Mesenchymal stem cell (in vitro differentiated cells and primary cell): ENCODE measurements around the gene C1QTNF5.

Experiments used
- DNase-seq: peaks from one replicate; pipeline ENCODE4 v3.0.0-alpha.2; 2013
- H2AFZ ChIP-seq: one replicate; pipeline ENCODE4 v1.6.1; 2013; ENCODE audit warnings: low read depth, mild to moderate bottlenecking, control low read depth, inconsistent platforms, low read length, moderate library complexity
- H2AK5ac ChIP-seq: 2 replicates; pipeline ENCODE4 v1.6.1; 2013; ENCODE audit warnings: low read length, moderate library complexity, mild to moderate bottlenecking, inconsistent platforms; ENCODE audit not compliant: severe bottlenecking
- H2BK120ac ChIP-seq: one replicate; pipeline ENCODE4 v1.6.1; 2013; ENCODE audit warnings: low read depth, mild to moderate bottlenecking, inconsistent platforms, low read length, moderate library complexity
- H2BK12ac ChIP-seq, 2 experiments: one replicate each; pipeline ENCODE4 v1.6.1; 2013; ENCODE audit warnings: inconsistent platforms in 2 of 2, low read length in 2 of 2, mild to moderate bottlenecking in 2 of 2, moderate library complexity in 2 of 2, control low read depth in 1 of 2
- H2BK15ac ChIP-seq: one replicate; pipeline ENCODE4 v1.6.1; 2013; ENCODE audit warnings: mild to moderate bottlenecking, low read depth, inconsistent platforms; ENCODE audit not compliant: poor library complexity, severe bottlenecking
- H2BK5ac ChIP-seq: 2 replicates; pipeline ENCODE4 v1.6.1; 2013; ENCODE audit warnings: low read depth, mild to moderate bottlenecking, low read length, control low read depth, inconsistent platforms; ENCODE audit not compliant: poor library complexity, severe bottlenecking
- H3K14ac ChIP-seq, 2 experiments: one replicate each; pipeline ENCODE4 v1.6.1; 2013; ENCODE audit warnings: inconsistent platforms in 2 of 2, low read length in 2 of 2, control low read depth in 1 of 2, mild to moderate bottlenecking in 1 of 2, moderate library complexity in 1 of 2
- H3K18ac ChIP-seq, 2 experiments: one replicate each; pipeline ENCODE4 v1.6.1; 2013; ENCODE audit warnings: inconsistent platforms in 2 of 2, low read length in 2 of 2, control low read depth in 1 of 2, low read depth in 1 of 2, mild to moderate bottlenecking in 1 of 2
- H3K23ac ChIP-seq, 2 experiments: one replicate each; pipeline ENCODE4 v1.6.1; 2013; ENCODE audit warnings: inconsistent platforms in 2 of 2, low read length in 2 of 2, mild to moderate bottlenecking in 2 of 2, moderate library complexity in 2 of 2, control low read depth in 1 of 2
- H3K27ac ChIP-seq: 2 replicates; pipeline ENCODE4 v1.5.1; 2013; ENCODE audit warnings: mild to moderate bottlenecking, moderate library complexity, low read length, control low read depth, inconsistent platforms; ENCODE audit not compliant: poor library complexity, severe bottlenecking
- H3K27me3 ChIP-seq, 2 experiments: 2 replicates each; pipeline versions ENCODE4 v1.6.1 to v1.7.0; 2013; ENCODE audit warnings: low read length in 2 of 2, mild to moderate bottlenecking in 2 of 2, moderate library complexity in 2 of 2, control low read depth in 1 of 2, inconsistent platforms in 1 of 2; ENCODE audit not compliant: control insufficient read depth in 1 of 2, insufficient read depth in 1 of 2
- H3K36me3 ChIP-seq, 2 experiments: 2 replicates each; pipeline versions ENCODE4 v1.6.1 to v1.7.0; 2013; ENCODE audit warnings: low read length in 2 of 2, control low read depth in 1 of 2, inconsistent platforms in 1 of 2, low read depth in 1 of 2, mild to moderate bottlenecking in 1 of 2; ENCODE audit not compliant: insufficient read depth in 2 of 2, control insufficient read depth in 1 of 2
- H3K4ac ChIP-seq, 2 experiments: one replicate each; pipeline ENCODE4 v1.6.1; 2013; ENCODE audit warnings: inconsistent platforms in 2 of 2, low read length in 2 of 2, mild to moderate bottlenecking in 2 of 2, moderate library complexity in 2 of 2, control low read depth in 1 of 2, low read depth in 1 of 2
- H3K4me1 ChIP-seq: 2 replicates; pipeline ENCODE4 v1.6.1; 2013; ENCODE audit warnings: low read depth, low read length, control low read depth; ENCODE audit not compliant: control insufficient read depth, insufficient read depth
- H3K4me2 ChIP-seq: 2 replicates; pipeline ENCODE4 v1.6.1; 2013; ENCODE audit warnings: low read length, mild to moderate bottlenecking, inconsistent platforms; ENCODE audit not compliant: poor library complexity, severe bottlenecking
- H3K4me3 ChIP-seq, 2 experiments: 2 replicates each; pipeline versions ENCODE4 v1.5.1 to v1.7.0; 2013; ENCODE audit warnings: low read length in 2 of 2, mild to moderate bottlenecking in 2 of 2, control low read depth in 1 of 2, low read depth in 1 of 2; ENCODE audit not compliant: insufficient read depth in 1 of 2
- H3K79me1 ChIP-seq: replicated peaks from 2 replicates; pipeline ENCODE4 v1.6.1; 2013; ENCODE audit warnings: mild to moderate bottlenecking, control low read depth, low read length, inconsistent platforms; ENCODE audit not compliant: poor library complexity, severe bottlenecking
- H3K9ac ChIP-seq: 2 replicates; pipeline ENCODE4 v1.7.0; 2013; ENCODE audit warnings: mild to moderate bottlenecking, low read length, moderate library complexity
- H3K9me3 ChIP-seq: 2 replicates; pipeline ENCODE4 v1.7.0; 2013; ENCODE audit warnings: mild to moderate bottlenecking, low read length; ENCODE audit not compliant: control insufficient read depth
- H4K8ac ChIP-seq: one replicate; pipeline ENCODE4 v1.6.1; 2013; ENCODE audit warnings: inconsistent platforms, mild to moderate bottlenecking, low read length, moderate library complexity
- H4K91ac ChIP-seq: one replicate; pipeline ENCODE4 v1.6.1; 2013; ENCODE audit warnings: mild to moderate bottlenecking, low read length, inconsistent platforms
- WGBS: methylation state at CpG from one replicate; pipeline ENCODE4 v1.1.7; 2013; ENCODE audit warnings: mixed read lengths; 5-methylcytosine and 5-hydroxymethylcytosine counted together

C1QTNF5 gene

DNA sequence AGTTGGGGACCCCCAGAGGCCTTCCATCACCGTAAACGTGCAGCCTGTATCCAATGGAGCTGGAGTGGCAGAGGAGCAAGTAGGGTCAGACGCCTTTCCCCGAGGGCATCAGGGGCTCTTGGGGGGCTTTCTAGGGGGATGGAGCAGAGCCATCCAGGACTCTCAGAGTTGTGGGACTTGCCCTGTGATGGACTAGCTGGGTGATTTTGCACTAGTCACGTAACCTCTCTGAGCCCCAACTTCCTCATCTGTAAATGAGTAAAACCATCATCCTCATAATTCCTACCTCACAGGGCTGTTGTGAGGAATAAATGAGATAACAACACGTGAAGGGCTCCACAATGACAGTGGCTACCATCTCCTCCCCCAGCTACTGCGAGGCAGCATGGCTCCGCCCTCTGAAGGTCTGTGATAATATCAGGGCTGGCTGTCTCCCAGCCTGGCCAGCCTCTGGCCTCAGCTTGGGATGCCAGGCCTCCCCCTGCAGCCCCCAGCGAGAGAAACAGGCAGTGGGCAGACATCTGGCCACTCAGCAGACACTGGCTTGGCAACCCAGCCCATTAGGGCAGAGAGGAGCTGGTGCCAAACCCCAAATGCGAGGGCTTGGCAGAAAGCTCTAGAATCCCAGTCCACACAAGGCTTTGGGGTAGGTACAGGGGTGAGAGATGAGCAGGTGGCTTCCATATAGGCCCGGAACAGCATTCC, 34.1 kb upstream of the C1QTNF5 start:
- peak overlapping the region; percentile 61 for H3K9ac ChIP-seq
- no peaks in the 10 kb centered on the region for H3K36me3 ChIP-seq
- H3K27ac ChIP-seq: no peak overlapping the region
- H2AK5ac ChIP-seq: no peak overlapping the region
- H3K79me1 ChIP-seq: no peaks in the 10 kb centered on the region
- no peaks in the 10 kb centered on the region for H3K9me3 ChIP-seq
- H2BK12ac ChIP-seq: no peak overlapping the region
- H4K8ac ChIP-seq: no peak overlapping the region
- H3K4ac ChIP-seq: no peak overlapping the region
- H4K91ac ChIP-seq: no peak overlapping the region
- no peak overlapping the region for H3K4me2 ChIP-seq
- H2BK5ac ChIP-seq: no peak overlapping the region
- peaks cover 8% of the 10 kb centered on the region for H3K4me1 ChIP-seq
- H3K23ac ChIP-seq: no peak overlapping the region
- H2BK15ac ChIP-seq: no peak overlapping the region
- H3K14ac ChIP-seq: no peak overlapping the region
- no peak overlapping the region for H3K18ac ChIP-seq
- H2AFZ ChIP-seq: no peak overlapping the region
- 48% methylated on average over 10 of the region's 11 CpGs for WGBS
- peaks cover 4 to 63% of the 10 kb centered on the region in 2 experiments for H3K27me3 ChIP-seq
- peak overlapping the region; percentile 22 for H2BK120ac ChIP-seq
- H3K4me3 ChIP-seq: no peak overlapping the region
- no peak for DNase-seq

DNA sequence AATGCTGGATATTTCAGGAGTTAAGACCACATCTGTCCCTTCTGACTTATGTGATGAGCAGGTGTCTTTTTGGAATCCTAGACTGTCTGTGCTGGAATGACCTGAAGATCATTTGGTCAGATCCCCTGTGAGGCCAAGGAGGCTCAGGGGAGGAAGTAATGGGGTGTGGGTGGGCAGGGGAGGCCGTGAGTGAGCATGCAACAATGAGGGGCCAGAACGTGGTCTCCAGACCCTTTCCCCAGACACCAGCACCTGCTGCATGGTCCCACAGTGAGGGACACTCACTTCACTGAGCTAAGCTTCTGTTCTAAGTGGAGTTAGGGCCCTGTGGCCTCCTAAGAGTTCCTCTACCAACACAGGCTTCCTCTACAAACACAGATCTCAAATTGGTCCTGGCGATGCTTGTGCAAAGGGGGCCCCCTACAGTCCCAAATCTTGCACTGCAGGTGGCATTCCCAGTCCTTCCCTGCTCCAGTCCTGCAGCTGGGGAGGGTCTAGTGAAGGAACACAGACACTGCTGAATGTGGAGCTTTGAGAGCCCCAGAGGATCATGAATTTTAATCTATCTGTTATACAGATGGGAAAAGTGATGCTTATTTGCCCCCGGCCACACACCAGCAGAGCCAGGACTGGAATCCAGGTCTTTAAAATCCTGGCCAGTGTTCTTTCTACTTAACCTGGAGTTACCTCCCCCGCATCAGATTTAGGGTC, 33.4 kb upstream of the C1QTNF5 start:
- no peak overlapping the region for H3K23ac ChIP-seq
- H3K4me1 ChIP-seq: peaks cover 8% of the 10 kb centered on the region
- H3K4me3 ChIP-seq: no peak overlapping the region
- no peak overlapping the region for H3K4ac ChIP-seq
- H3K9me3 ChIP-seq: no peaks in the 10 kb centered on the region
- no peak overlapping the region for H2AFZ ChIP-seq
- 46% methylated on average over 5 of the region's 5 CpGs for WGBS
- H4K8ac ChIP-seq: peak overlapping the region; percentile 32
- H3K36me3 ChIP-seq: no peaks in the 10 kb centered on the region
- H3K9ac ChIP-seq: peak overlapping the region; percentile 61
- no peak overlapping the region for H2BK12ac ChIP-seq
- H4K91ac ChIP-seq: no peak overlapping the region
- peak; percentile 78 for DNase-seq
- peak overlapping the region; percentile 6 for H2BK15ac ChIP-seq
- H3K14ac ChIP-seq: no peak overlapping the region
- no peak overlapping the region for H2BK120ac ChIP-seq
- H3K4me2 ChIP-seq: no peak overlapping the region
- no peak overlapping the region for H3K18ac ChIP-seq
- H2BK5ac ChIP-seq: no peak overlapping the region
- H3K27me3 ChIP-seq: peaks cover 4 to 67% of the 10 kb centered on the region in 2 experiments
- no peak overlapping the region for H3K27ac ChIP-seq
- no peaks in the 10 kb centered on the region for H3K79me1 ChIP-seq
- no peak overlapping the region for H2AK5ac ChIP-seq

DNA sequence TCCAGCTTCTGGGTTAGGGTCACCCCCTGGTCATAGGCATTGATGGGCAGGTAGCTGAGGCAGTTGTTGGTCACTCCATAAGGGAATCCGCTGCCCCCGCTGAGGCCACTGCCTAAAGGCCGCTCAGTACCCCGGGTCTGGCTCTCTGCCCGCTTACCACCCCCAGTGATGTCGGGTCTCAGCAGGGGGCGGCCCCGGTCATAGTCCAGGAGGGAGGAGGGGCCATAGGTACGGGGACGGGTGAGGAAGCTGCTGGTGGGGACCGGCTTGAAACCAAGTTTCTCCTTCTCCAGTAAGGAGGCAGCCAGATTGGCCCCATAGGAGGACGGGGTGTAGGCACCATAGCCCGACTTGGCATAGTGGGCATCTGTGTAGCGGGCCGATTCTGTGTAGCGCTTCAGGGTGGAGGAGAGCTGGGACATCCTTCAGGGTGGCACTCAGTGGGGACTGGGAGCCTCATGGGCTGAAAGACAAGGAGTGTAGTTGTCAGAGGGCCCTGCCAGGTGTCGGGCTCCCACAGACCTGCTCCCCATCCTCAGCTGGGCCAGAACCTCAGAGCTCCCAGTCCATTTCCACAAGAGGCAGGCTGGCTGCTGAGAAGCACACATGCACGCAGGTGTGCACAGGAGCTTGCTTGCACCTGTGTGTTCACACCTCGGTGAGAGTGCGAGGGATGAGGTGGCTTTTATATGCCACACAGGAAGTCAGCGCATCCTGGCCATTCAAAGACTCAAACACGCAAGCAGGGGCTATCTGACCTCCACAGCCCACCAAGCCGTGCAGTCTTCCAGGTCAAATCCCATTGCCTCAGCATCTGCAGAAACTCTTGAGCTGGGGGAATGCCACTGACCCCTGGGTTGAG, 32.6 kb upstream of the C1QTNF5 start:
- Histone ChIP-seq H2AFZ (no peak overlapping the region), H2BK15ac (no peak overlapping the region), H2BK5ac (no peak overlapping the region), H3K14ac (no peak overlapping the region), H3K79me1 (no peaks in the 10 kb centered on the region), H3K27me3 (peaks cover 4 to 67% of the 10 kb centered on the region in 2 experiments), H3K36me3 (no peaks in the 10 kb centered on the region), H2BK120ac (no peak overlapping the region), H3K9ac (no peak overlapping the region), H3K4me1 (peaks cover 8% of the 10 kb centered on the region), H3K4ac (no peak overlapping the region), H3K9me3 (no peaks in the 10 kb centered on the region), H3K4me2 (no peak overlapping the region), H4K91ac (no peak overlapping the region), H4K8ac (no peak overlapping the region), H3K23ac (no peak overlapping the region), H3K4me3 (no peak overlapping the region), H3K18ac (no peak overlapping the region), H3K27ac (no peak overlapping the region), H2AK5ac (no peak overlapping the region), H2BK12ac (no peak overlapping the region)
- WGBS: 84% methylated on average over 23 of the region's 23 CpGs
- no peak for DNase-seq
